Colonic mucosa (tissue), 4 donors: Measurements from ENCODE around the gene MAPK11. TPM values are rescaled to one million over a fixed set of nuclear protein-coding genes. Genes with fewer than 3 reads are reported as not detected.

Experiments used
- DNase-seq: peaks from one replicate; pipeline ENCODE4 v3.0.0-alpha.2; 2020
- H3K27ac ChIP-seq: fragments of 200-600 bp; one replicate; pipeline ENCODE4 v1.8.0; 2021
- H3K27me3 ChIP-seq: fragments of 200-600 bp; one replicate; pipeline ENCODE4 v1.8.0; 2021
- H3K36me3 ChIP-seq: fragments of 200-600 bp; one replicate; pipeline ENCODE4 v1.8.0; 2021
- H3K4me1 ChIP-seq: fragments of 200-600 bp; one replicate; pipeline ENCODE4 v1.8.0; 2021; ENCODE audit warnings: mild to moderate bottlenecking
- H3K4me3 ChIP-seq: fragments of 200-600 bp; one replicate; pipeline ENCODE4 v1.8.0; 2021
- H3K9ac ChIP-seq, 2 donors: one replicate each; pipeline ENCODE4 v1.7.0; 2013; ENCODE audit warnings: control low read depth in 2 of 2, low read depth in 2 of 2, low read length in 2 of 2
- H3K9me3 ChIP-seq: fragments of 200-600 bp; one replicate; pipeline ENCODE4 v1.8.0; 2021
- intact Hi-C: fragments of 100-400 bp; cut with DNase I; formaldehyde crosslinking; loops from one replicate; pipeline ENCODE4 v1.14.1; 2022
- total RNA-seq, 2 donors: library from RNA; stranded (reverse); fragmentation: NEBNext Ultra II Directional in 1 of 2; extraction: Animal tissue kit (Norgen Biotek cat#: 25700) in 1 of 2; gene quantifications; one replicate each; pipeline ENCODE4 v1.2.1, GENCODE V29; 2021
- TF ChIP-seq, protein P1 (sequence below): fragments of 200-600 bp; IDR thresholded peaks from one replicate; pipeline ENCODE4 v1.8.0; 2022; ENCODE audit warnings: antibody characterized with exemption, mild to moderate bottlenecking
- donor health status: healthy.
- donor health status: DM: no; HTN: no; CAD: no.
- donor health status: DM: no; HTN: no; CAD: no.

MAPK11 gene
- total RNA-seq, 2 donors from 2014 or later: 1.3 to 1.9 TPM

DNA sequence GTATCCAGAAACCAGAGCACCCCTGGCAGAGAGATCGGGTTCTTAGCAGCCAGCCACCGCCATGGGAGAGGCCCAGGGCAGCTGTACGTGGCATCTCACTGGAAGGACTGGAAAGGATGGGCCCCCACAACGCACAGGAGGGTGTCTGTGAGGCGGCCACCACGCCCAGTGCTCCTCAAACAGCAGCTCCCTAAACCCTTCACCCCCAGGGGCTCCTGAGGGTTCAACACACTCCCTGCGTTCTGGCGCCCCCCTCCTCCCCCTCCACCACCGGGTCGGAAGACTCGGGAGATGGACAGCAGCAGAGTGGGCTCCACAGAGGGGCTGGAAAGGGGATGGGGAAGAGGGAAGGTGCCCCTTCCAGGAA, 9.8 kb downstream of the MAPK11 start:
- intact Hi-C loops: no loop called here
- TF ChIP-seq, protein P1, sequence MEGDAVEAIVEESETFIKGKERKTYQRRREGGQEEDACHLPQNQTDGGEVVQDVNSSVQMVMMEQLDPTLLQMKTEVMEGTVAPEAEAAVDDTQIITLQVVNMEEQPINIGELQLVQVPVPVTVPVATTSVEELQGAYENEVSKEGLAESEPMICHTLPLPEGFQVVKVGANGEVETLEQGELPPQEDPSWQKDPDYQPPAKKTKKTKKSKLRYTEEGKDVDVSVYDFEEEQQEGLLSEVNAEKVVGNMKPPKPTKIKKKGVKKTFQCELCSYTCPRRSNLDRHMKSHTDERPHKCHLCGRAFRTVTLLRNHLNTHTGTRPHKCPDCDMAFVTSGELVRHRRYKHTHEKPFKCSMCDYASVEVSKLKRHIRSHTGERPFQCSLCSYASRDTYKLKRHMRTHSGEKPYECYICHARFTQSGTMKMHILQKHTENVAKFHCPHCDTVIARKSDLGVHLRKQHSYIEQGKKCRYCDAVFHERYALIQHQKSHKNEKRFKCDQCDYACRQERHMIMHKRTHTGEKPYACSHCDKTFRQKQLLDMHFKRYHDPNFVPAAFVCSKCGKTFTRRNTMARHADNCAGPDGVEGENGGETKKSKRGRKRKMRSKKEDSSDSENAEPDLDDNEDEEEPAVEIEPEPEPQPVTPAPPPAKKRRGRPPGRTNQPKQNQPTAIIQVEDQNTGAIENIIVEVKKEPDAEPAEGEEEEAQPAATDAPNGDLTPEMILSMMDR: no peak
- peak overlapping the region in 1 of 2 donors; percentile 12 for H3K9ac ChIP-seq

DNA sequence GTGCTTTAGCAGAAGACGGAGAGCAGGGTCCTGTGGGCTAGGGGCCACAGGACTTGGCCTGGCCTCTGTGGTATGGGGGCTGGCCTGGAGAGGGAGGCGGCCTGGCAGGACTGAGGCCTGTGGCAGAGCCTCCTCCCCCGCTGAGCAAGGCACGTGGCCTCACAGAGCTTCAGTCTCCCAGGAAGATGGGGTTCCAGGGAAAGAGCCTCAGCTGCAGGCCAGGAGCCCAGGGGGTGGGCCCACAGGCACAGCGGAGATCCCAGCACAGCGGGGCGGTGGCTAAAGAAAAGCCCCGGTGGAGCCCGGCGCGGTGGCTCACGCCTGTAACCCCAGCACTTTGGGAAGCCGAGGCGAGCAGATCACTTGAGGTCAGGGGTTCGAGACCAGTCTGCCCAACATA, 10.9 kb downstream of the MAPK11 start:
- Histone ChIP-seq H3K9ac (no peak overlapping the region), H3K4me3 (no peak overlapping the region), H3K27ac (no peak overlapping the region), H3K4me1 (no peaks in the 10 kb centered on the region), H3K9me3 (no peaks in the 10 kb centered on the region), H3K36me3 (no peaks in the 10 kb centered on the region), H3K27me3 (peaks cover 24% of the 10 kb centered on the region)
- intact Hi-C loops: loop anchor here (10.0 kb wide), 1 partner anchor 245 kb away; the partner anchor contains the start of genes LMF2 and NCAPH2
- TF ChIP-seq, protein P1: no peak
- no peak for DNase-seq

More for the DNA sequence above, 9.8 kb downstream of the MAPK11 start:
- Histone ChIP-seq H3K9me3 (no peaks in the 10 kb centered on the region), H3K4me3 (peak overlapping the region; percentile 30), H3K27ac (no peak overlapping the region), H3K27me3 (peaks cover 24% of the 10 kb centered on the region), H3K36me3 (no peaks in the 10 kb centered on the region), H3K4me1 (no peaks in the 10 kb centered on the region)
- DNase-seq: no peak

DNA sequence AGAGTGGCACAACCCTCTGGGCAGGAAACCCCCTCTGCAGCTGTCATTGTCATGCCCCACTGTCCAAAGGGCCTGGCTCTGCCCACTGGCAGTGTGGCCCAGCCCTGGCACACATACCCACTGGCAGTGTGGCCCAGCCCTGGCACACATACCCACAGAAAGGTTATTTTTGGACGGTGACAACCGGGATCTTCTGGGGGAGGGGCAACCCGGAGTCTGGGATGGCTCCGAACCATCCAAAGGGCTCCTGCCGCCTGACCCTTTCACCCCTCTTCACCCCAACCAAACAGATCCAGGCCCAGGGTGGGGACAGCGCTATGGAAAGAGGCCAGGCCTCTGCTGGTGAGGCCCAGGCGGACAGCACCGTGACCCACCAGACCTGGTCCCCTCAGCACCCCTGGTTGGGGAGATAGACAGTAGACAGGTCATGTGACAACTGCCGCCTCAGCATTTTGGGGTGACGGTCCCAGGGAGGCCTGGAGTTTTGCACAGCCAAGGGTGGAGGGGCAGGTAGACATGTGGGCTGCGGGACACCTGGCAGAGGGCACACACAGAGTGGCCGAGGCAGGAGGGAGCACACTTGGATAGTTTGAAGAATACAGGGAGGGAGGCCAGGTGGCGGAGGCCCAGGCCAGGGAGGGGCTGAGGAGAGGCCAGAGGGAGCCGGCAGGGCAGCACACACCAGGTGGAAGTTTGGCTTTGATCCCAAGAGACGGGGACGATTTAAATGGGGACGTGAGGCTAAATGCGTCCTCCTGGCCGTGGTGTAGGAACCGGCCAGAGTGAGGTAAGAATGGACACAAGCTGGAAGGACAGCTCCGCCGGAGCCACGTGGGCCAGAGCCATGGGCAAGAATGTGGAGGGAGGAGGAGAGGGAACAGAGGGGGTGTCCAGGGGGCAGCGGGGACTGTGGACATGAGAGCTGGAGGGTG, 11.6 kb downstream of the MAPK11 start:
- Histone ChIP-seq H3K9me3 (no peaks in the 10 kb centered on the region), H3K36me3 (no peaks in the 10 kb centered on the region), H3K9ac (no peak overlapping the region), H3K4me3 (no peak overlapping the region), H3K27me3 (peaks cover 24% of the 10 kb centered on the region), H3K27ac (no peak overlapping the region), H3K4me1 (no peaks in the 10 kb centered on the region)
- TF ChIP-seq, protein P1: no peak
- intact Hi-C loops: loop anchor here (10.0 kb wide), 1 partner anchor 246 kb away; the partner anchor contains the start of genes LMF2 and NCAPH2
- DNase-seq: no peak

DNA sequence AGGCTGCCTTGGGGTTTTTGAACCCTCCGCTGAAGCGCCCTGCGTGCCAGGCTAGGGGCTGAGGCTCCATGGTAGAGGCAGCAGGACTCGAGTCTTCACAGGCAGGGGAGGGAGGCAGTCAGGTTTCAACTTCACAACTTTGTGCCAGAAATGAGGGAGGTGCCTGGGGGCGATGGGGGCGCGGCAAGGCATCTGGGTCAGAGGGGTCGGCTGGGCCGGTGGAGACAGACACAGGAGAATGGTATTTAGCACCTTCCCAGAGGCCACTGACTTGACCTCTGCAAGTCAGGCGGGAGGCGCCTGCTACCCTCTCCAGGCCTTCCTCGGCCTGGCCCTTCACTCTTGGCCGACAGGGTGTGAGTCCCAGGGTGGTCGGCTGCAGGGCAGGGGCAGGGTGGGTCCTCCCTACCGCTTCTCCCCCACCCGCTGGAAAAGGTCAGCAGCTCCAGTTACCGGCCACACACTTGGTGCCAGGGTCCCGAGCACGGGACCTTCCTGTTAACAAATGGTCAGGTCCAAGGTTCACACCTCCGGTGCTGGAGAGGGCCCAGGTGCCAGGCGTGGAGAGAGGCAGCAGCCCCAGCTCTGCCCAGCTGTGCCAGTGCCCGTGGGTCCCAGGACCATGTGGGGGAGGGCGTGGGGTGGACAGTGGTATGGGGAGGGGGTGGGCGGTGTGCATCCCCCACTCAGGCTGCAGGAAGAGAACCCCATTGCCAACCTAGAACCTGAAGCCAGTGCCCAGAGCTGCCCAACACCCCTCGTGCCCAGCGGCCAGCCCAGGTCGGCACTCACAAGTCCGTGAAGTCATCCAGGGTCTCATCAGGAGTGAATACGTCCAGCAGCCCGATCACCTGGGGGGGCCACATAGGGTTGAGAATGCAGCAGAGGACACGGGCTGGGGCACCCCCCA, 12.5 kb downstream of the MAPK11 start:
- DNase-seq: no peak
- intact Hi-C loops: loop anchor here (10.0 kb wide), 1 partner anchor 247 kb away; the partner anchor contains the start of genes LMF2 and NCAPH2

More for the DNA sequence above, 12.5 kb downstream of the MAPK11 start:
- Histone ChIP-seq H3K9me3 (no peaks in the 10 kb centered on the region), H3K27me3 (peaks cover 16% of the 10 kb centered on the region), H3K4me3 (no peak overlapping the region), H3K27ac (no peak overlapping the region), H3K4me1 (no peaks in the 10 kb centered on the region), H3K36me3 (no peaks in the 10 kb centered on the region), H3K9ac (no peak overlapping the region)
- TF ChIP-seq, protein P1: no peak
